GM19467 (cell line): ENCODE results near the gene KLK5.

Experiments
- ATAC-seq: cut with Tn5 transposase; IDR thresholded peaks from one replicate; pipeline ENCODE4 v1.9.1; 2021; ENCODE audit warnings: mild to moderate bottlenecking, moderate library complexity; ENCODE audit not compliant: unreplicated experiment

KLK5 gene

DNA sequence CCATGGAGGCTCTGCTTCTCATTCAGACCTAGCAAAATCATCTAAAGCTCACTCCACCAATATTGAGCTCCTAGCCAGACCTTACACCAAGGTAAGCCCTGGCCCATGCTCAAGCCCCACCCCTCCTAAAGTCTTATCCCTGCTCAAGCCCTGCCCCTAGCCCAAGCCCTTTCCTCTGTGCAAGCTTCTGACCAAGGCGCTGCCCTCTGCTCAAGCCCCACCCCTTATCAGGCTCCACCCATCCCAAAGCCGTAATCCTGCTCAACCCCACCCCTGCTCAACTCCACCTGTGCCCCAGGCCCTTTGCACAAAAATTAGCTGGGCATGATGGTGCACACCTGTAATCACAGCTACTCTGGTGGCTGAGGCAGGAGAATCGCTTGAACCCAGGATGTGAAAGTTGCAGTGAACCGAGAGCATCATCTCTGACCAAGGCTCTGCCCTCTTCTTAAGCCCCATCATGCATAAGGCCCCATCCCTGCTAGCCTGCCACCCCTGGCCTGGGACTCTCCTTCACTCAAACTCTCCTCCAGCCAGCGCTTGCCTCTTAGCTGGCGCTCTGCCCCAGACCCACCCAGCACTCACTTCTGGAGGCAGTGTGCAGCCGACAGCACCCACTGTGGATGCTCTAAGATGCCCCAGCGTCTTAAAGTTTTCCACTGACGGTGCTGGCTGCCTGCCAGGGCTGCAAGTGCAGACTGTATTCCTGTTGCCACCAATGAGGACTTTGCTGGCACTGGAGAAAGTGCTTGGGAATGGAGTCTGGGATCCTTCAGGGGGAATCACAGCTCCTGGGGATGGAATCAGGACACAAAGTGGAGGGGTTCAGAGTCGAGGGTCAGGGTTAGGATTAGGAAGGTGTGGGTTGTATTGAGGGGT, 58.1 kb downstream of the KLK5 start:
- ATAC-seq, result no peak
